ENCODE results near the gene TTC6.

TTC6 gene

DNA sequence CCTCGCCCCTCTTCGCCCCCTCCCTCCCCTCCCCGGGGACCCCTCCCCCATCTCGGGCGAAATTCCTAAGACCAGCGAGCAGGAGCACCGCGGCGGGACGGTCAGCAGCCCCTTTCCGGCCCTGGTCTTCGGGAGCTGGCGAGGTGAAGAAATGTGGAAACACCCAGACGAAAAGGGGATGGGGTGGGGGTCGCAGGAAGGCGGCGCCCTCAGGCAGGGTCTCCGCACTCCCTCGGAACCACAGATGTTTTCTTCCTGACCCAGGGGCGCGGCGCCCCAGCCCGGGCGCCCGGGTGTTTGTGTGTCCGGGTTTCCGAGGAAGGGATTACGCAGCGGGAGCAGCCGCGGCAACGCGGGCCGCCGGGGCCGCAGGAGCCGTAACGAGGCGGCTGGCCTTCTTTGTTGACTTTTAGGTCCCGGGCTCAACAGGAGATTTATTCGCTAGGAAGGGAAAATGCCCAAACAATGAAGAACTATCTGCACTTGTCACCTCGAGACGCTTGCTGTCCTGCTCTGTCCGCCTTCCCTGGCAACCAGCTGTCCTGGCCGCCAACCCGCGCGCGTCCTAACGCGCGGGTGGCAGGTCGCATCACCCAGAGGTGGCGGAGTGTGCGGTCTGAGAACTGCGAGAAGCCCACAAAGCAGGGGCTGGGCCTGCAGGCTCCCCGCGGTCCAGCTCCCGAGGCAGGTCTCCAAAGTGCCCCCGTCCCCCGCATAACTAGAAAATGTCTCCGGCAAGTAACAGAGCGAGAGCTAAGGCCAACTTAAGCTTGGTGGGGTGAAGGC lies 7.4 kb upstream of the TTC6 start:
- Histone ChIP-seq H3K27me3 (ENCODE audit: insufficient read depth, low read length) (peaks cover 100% of the 10 kb centered on the region), H3K4me1 (ENCODE audit: insufficient read depth, low read length) (peaks cover 23% of the 10 kb centered on the region), H3K9me3 (ENCODE audit: insufficient read depth, low read depth, low read length) (no peaks in the 10 kb centered on the region; the same call in 1 of the 2 replicates), H3K27ac (ENCODE audit: low read length) (no peak overlapping the region), H3K4me3 (ENCODE audit: low read length) (peak overlapping the region; percentile 66), H3K36me3 (ENCODE audit: insufficient read depth, low read depth, low read length) (no peaks in the 10 kb centered on the region), H3K9ac (ENCODE audit: low read depth, low read length) (no peak overlapping the region)

- Histone ChIP-seq H3K9me3 (ENCODE audit: insufficient read depth, low read depth, low read length) (no peaks in the 10 kb centered on the region; the same call in 1 of the 2 replicates), H3K4me3 (ENCODE audit: low read length) (peak overlapping the region; percentile 66), H3K4me1 (ENCODE audit: insufficient read depth, low read length) (peaks cover 23% of the 10 kb centered on the region), H3K27ac (ENCODE audit: low read length) (no peak overlapping the region), H3K36me3 (ENCODE audit: insufficient read depth, low read depth, low read length) (no peaks in the 10 kb centered on the region), H3K27me3 (ENCODE audit: insufficient read depth, low read length) (peaks cover 100% of the 10 kb centered on the region), H3K9ac (ENCODE audit: low read depth, low read length) (no peak overlapping the region)
Measured at GRCh38 chr14:37588667-37588955, 6.8 kb upstream of the TTC6 start.

DNA sequence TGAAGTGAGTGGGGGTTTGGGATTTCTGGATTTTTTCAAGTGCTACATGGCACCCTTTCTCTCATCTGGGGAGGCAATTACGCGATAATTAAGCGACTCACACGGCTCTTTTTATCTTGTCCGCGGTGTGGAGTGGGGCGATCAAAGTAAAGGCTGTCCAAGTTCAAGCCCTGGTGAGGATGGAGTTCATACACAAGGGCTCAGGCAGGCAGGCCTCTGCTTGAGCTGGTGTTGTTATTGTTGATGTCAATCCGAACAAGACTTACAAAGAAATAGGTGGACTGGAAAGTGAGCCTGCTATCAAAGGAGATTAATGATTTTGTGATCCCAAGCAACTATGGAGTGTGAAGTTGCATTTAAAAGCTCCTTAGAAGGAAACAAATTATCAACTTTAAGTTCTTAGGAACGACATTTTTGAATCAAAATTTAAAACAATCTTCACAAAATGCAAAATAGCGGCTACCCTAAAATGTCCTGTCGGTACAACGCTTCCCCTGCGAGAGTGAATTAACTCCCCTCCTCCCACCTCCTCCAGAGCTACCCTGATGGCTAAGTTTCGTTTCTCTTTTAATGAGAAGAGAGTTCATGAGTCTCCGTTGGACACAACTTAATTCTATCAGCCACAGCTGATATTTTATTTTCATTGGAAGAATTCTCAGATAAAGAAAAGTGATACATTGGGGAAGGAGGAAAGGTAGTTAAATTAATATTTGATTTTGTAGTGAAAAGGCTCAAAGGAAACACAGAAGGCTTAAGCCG lies 6.3 kb upstream of the TTC6 start:
- H3K36me3 ChIP-seq (ENCODE audit: insufficient read depth, low read depth, low read length): no peaks in the 10 kb centered on the region
- peaks cover 100% of the 10 kb centered on the region for H3K27me3 ChIP-seq (ENCODE audit: insufficient read depth, low read length)
- H3K4me1 ChIP-seq (ENCODE audit: insufficient read depth, low read length): peaks cover 21% of the 10 kb centered on the region
- H3K9me3 ChIP-seq (ENCODE audit: insufficient read depth, low read depth, low read length): no peaks in the 10 kb centered on the region; the same call in 1 of the 2 replicates
- no peak overlapping the region for H3K9ac ChIP-seq (ENCODE audit: low read depth, low read length)
- peak overlapping the region; percentile 66 for H3K4me3 ChIP-seq (ENCODE audit: low read length)
- H3K27ac ChIP-seq (ENCODE audit: low read length): no peak overlapping the region

DNA sequence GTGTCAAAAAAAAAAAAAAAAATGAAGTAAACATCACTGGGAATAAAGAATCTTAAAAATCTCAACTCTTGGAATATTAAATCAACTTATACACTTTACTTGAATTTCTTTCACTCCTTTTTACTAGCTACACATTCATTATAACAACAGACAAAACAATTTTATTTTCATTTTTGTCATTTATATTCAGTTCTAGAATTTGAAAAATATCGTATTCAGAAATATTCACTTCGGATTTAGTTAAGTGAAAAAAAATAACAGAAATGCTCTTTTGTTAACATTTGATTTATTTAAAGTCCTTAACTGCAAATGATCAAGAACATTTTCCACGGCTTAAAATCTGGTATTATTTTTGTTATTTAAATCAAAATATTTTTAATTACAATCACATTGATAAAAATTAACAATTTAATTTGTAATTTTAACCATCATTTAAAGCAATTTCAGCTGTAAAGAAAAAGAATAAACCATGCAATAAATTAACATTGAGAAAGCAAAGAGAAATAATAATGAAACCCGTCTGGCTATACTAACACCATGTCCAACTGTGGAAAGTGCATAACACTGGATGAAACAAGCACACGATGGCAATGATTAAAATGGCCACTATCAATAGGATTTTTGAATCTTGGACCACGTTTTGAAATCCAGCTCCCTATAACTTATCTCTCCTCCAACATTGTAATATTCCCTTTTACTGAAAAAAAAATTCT lies 5.6 kb upstream of the TTC6 start:
- H3K4me1 ChIP-seq (ENCODE audit: insufficient read depth, low read length): peaks cover 16% of the 10 kb centered on the region
- no peaks in the 10 kb centered on the region; the same call in 1 of the 2 replicates for H3K9me3 ChIP-seq (ENCODE audit: insufficient read depth, low read depth, low read length)
- no peak overlapping the region for H3K9ac ChIP-seq (ENCODE audit: low read depth, low read length)
- no peaks in the 10 kb centered on the region for H3K36me3 ChIP-seq (ENCODE audit: insufficient read depth, low read depth, low read length)
- no peak overlapping the region for H3K27ac ChIP-seq (ENCODE audit: low read length)
- no peak overlapping the region for H3K4me3 ChIP-seq (ENCODE audit: low read length)
- peaks cover 100% of the 10 kb centered on the region for H3K27me3 ChIP-seq (ENCODE audit: insufficient read depth, low read length)

- Histone ChIP-seq H3K27ac (ENCODE audit: low read length) (no peak overlapping the region), H3K9me3 (ENCODE audit: insufficient read depth, low read depth, low read length) (no peaks in the 10 kb centered on the region; the same call in 1 of the 2 replicates), H3K36me3 (ENCODE audit: insufficient read depth, low read depth, low read length) (no peaks in the 10 kb centered on the region), H3K4me1 (ENCODE audit: insufficient read depth, low read length) (peaks cover 12% of the 10 kb centered on the region), H3K9ac (ENCODE audit: low read depth, low read length) (no peak overlapping the region), H3K27me3 (ENCODE audit: insufficient read depth, low read length) (peaks cover 100% of the 10 kb centered on the region), H3K4me3 (ENCODE audit: low read length) (no peak overlapping the region)
Measured at GRCh38 chr14:37590428-37591139, 4.8 kb upstream of the TTC6 start.

GRCh38 chr14:37591311-37591940 lies 4.0 kb upstream of the TTC6 start:
- Histone ChIP-seq H3K4me1 (ENCODE audit: insufficient read depth, low read length) (peaks cover 10% of the 10 kb centered on the region; the same call in 1 of the 2 replicates), H3K27me3 (ENCODE audit: insufficient read depth, low read length) (peaks cover 100% of the 10 kb centered on the region), H3K9ac (ENCODE audit: low read depth, low read length) (no peak overlapping the region), H3K9me3 (ENCODE audit: insufficient read depth, low read depth, low read length) (no peaks in the 10 kb centered on the region; the same call in 1 of the 2 replicates), H3K36me3 (ENCODE audit: insufficient read depth, low read depth, low read length) (no peaks in the 10 kb centered on the region), H3K4me3 (ENCODE audit: low read length) (peak overlapping the region; percentile 44; the same call in 1 of the 2 replicates), H3K27ac (ENCODE audit: low read length) (no peak overlapping the region)

- Histone ChIP-seq H3K4me1 (ENCODE audit: insufficient read depth, low read length) (0 out of 2 replicates have a peak, but pooled peaks cover 6% of the 10 kb centered on the region), H3K9me3 (ENCODE audit: insufficient read depth, low read depth, low read length) (no peaks in the 10 kb centered on the region; the same call in 1 of the 2 replicates), H3K4me3 (ENCODE audit: low read length) (peak overlapping the region; percentile 26; the same call in 1 of the 2 replicates), H3K36me3 (ENCODE audit: insufficient read depth, low read depth, low read length) (no peaks in the 10 kb centered on the region), H3K9ac (ENCODE audit: low read depth, low read length) (no peak overlapping the region), H3K27me3 (ENCODE audit: insufficient read depth, low read length) (peaks cover 100% of the 10 kb centered on the region), H3K27ac (ENCODE audit: low read length) (no peak overlapping the region)
Measured at GRCh38 chr14:37591941-37592481, 3.4 kb upstream of the TTC6 start.

- peak overlapping the region; percentile 26; the same call in 1 of the 2 replicates for H3K4me3 ChIP-seq (ENCODE audit: low read length)
- no peaks in the 10 kb centered on the region for H3K36me3 ChIP-seq (ENCODE audit: insufficient read depth, low read depth, low read length)
- H3K9me3 ChIP-seq (ENCODE audit: insufficient read depth, low read depth, low read length): no peaks in the 10 kb centered on the region; the same call in 1 of the 2 replicates
- no peak overlapping the region for H3K9ac ChIP-seq (ENCODE audit: low read depth, low read length)
- H3K4me1 ChIP-seq (ENCODE audit: insufficient read depth, low read length): peaks cover 1% of the 10 kb centered on the region; the same call in 1 of the 2 replicates
- H3K27me3 ChIP-seq (ENCODE audit: insufficient read depth, low read length): peaks cover 100% of the 10 kb centered on the region
- H3K27ac ChIP-seq (ENCODE audit: low read length): no peak overlapping the region
Measured at GRCh38 chr14:37592482-37593408, 2.7 kb upstream of the TTC6 start.

DNA sequence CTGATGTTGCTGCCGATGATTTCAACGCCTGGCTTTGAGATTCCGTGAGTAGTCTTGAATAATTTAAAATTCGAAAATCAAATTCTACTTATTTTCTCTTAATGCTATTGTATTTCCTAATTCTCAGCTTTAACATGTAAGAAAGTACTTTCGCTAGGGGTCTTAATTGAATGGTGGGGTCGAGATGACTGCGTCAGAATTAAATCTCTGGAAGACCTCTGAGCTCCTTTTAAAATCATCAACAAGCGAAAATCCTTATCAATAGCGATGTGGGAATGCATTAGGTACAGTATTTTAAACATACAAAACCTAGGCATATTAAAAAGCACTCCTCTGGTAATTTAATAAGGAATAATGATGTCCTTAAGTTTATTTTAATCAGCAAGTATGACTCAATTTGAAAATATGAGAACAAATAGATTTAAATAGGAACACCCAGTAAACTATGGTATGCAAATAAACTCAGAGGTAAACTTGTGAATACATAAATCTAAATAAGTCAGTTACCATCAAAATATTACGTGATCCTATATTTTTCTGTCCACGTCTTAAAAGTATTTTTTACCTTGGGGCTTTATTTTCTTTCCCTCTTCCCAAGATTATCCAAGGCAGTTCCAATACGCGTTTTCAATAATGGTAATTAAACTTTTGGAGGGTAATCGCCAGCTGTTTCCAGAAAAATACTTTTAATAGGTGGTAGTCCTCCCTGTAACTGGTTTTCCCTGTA lies 1.8 kb upstream of the TTC6 start:
- H3K27ac ChIP-seq (ENCODE audit: low read length): no peak overlapping the region
- no peak overlapping the region for H3K9ac ChIP-seq (ENCODE audit: low read depth, low read length)
- H3K36me3 ChIP-seq (ENCODE audit: insufficient read depth, low read depth, low read length): no peaks in the 10 kb centered on the region
- peaks cover 4% of the 10 kb centered on the region; the same call in 1 of the 2 replicates for H3K4me1 ChIP-seq (ENCODE audit: insufficient read depth, low read length)
- H3K27me3 ChIP-seq (ENCODE audit: insufficient read depth, low read length): peaks cover 100% of the 10 kb centered on the region
- no peaks in the 10 kb centered on the region; the same call in 1 of the 2 replicates for H3K9me3 ChIP-seq (ENCODE audit: insufficient read depth, low read depth, low read length)
- H3K4me3 ChIP-seq (ENCODE audit: low read length): peak overlapping the region; percentile 46; the same call in 1 of the 2 replicates
